HEK293 (cell line): ENCODE results near the gene PRKAG2.

Experiments used
- CTCF ChIA-PET: fragments of 350-600 bp; formaldehyde crosslinking; extraction: SDS; loops from one replicate; lab custom pipeline; 2021; ENCODE audit warnings: antibody characterized with exemption; lab: Yijun Ruan, JAX
- POLR2A ChIA-PET: fragments of 300-600 bp; formaldehyde crosslinking; extraction: SDS; loops from one replicate; lab custom pipeline; 2020; ENCODE audit warnings: antibody characterized with exemption, inconsistent platforms; lab: Yijun Ruan, JAX
- H3K27ac ChIP-seq: fragments of 200-500 bp; sonication (Bioruptor generic); 2 replicates; pipeline ENCODE4 v1.5.1; 2014; ENCODE audit warnings: low read depth, low read length, control low read depth, inconsistent platforms; ENCODE audit errors: extremely low read depth
- H3K36me3 ChIP-seq, 2 experiments: fragments of 200-500 bp in 1 of 2; sonication (Bioruptor generic) in 1 of 2; 1 replicate in 1 of 2; 2 replicates in 1 of 2; pipeline ENCODE4 v1.5.1; 2014 to 2017; ENCODE audit warnings: inconsistent platforms in 2 of 2, low read length in 2 of 2; ENCODE audit not compliant: control insufficient read depth in 2 of 2, insufficient read depth in 1 of 2
- H3K4me1 ChIP-seq: fragments of 200-500 bp; sonication (Bioruptor generic); 2 replicates; pipeline ENCODE4 v1.5.1; 2014; ENCODE audit warnings: mild to moderate bottlenecking, low read length, inconsistent platforms; ENCODE audit not compliant: control insufficient read depth, insufficient read depth
- H3K4me3 ChIP-seq: 2 replicates; pipeline ENCODE4 v1.5.1; 2011; ENCODE audit warnings: low read depth, mild to moderate bottlenecking, control low read depth, low read length, moderate library complexity
- H3K9me3 ChIP-seq: fragments of 200-500 bp; sonication (Bioruptor generic); 2 replicates; pipeline ENCODE4 v1.5.1; 2014; ENCODE audit warnings: low read depth, low read length, inconsistent platforms; ENCODE audit not compliant: control insufficient read depth, insufficient read depth
- BCL11A ChIP-seq: fragments of 450-650 bp; formaldehyde crosslinking; IDR thresholded peaks from 2 replicates; pipeline ENCODE4 v1.5.1; 2016; ENCODE audit warnings: low read depth, missing biosample characterization, missing genetic modification characterization
- ELK4 ChIP-seq: IDR thresholded peaks from 2 replicates; pipeline ENCODE4 v1.6.1; 2011; ENCODE audit warnings: mild to moderate bottlenecking, low read depth, low read length, borderline replicate concordance
- GLIS2 ChIP-seq: fragments of 450-650 bp; formaldehyde crosslinking; IDR thresholded peaks from 2 replicates; pipeline ENCODE4 v1.5.1; 2016; ENCODE audit warnings: missing biosample characterization, missing genetic modification characterization
- KLF8 ChIP-seq: fragments of 450-650 bp; formaldehyde crosslinking; IDR thresholded peaks from 2 replicates; pipeline ENCODE4 v1.5.1; 2016; ENCODE audit warnings: missing biosample characterization, missing genetic modification characterization
- MEIS1 ChIP-seq: sonication (generic); formaldehyde crosslinking; IDR thresholded peaks from 2 replicates; pipeline ENCODE4 v1.8.1; 2022; ENCODE audit warnings: missing genetic modification reagents, mild to moderate bottlenecking, borderline replicate concordance
- PRDM2 ChIP-seq: fragments of 450-650 bp; formaldehyde crosslinking; IDR thresholded peaks from 2 replicates; pipeline ENCODE4 v1.5.1; 2016; ENCODE audit warnings: missing biosample characterization, missing genetic modification characterization, borderline replicate concordance
- PRDM6 ChIP-seq: fragments of 450-650 bp; formaldehyde crosslinking; IDR thresholded peaks from 2 replicates; pipeline ENCODE4 v1.5.1; 2017; ENCODE audit warnings: missing biosample characterization, missing genetic modification characterization
- SETDB1 ChIP-seq: IDR thresholded peaks from one replicate; pipeline ENCODE4 v1.6.1; 2017; ENCODE audit warnings: mild to moderate bottlenecking, low read length, moderate library complexity, mixed read lengths; ENCODE audit not compliant: insufficient read length
- SP7 ChIP-seq: fragments of 450-650 bp; formaldehyde crosslinking; IDR thresholded peaks from 2 replicates; pipeline ENCODE4 v1.5.1; 2016; ENCODE audit warnings: missing biosample characterization, missing genetic modification characterization
- ZBTB44 ChIP-seq: fragments of 450-650 bp; IDR thresholded peaks from 2 replicates; pipeline ENCODE4 v1.5.1; 2018; ENCODE audit warnings: missing biosample characterization, mild to moderate bottlenecking, missing genetic modification characterization
- ZNF10 ChIP-seq: fragments of 450-650 bp; formaldehyde crosslinking; IDR thresholded peaks from 2 replicates; pipeline ENCODE4 v1.5.1; 2017; ENCODE audit warnings: missing biosample characterization, missing genetic modification characterization
- ZNF138 ChIP-seq: fragments of 450-650 bp; formaldehyde crosslinking; IDR thresholded peaks from 2 replicates; pipeline ENCODE4 v1.5.1; 2016; ENCODE audit warnings: missing biosample characterization, missing genetic modification characterization, borderline replicate concordance
- ZNF174 ChIP-seq: fragments of 450-650 bp; formaldehyde crosslinking; IDR thresholded peaks from 2 replicates; pipeline ENCODE4 v1.5.0; 2017; ENCODE audit warnings: missing biosample characterization, mild to moderate bottlenecking, missing genetic modification characterization
- ZNF354C ChIP-seq: fragments of 450-650 bp; formaldehyde crosslinking; IDR thresholded peaks from 2 replicates; pipeline ENCODE4 v1.5.1; 2016; ENCODE audit warnings: missing biosample characterization, missing genetic modification characterization, low read depth, borderline replicate concordance
- ZNF391 ChIP-seq: fragments of 450-650 bp; formaldehyde crosslinking; IDR thresholded peaks from 2 replicates; pipeline ENCODE4 v1.5.1; 2016; ENCODE audit warnings: low read depth, missing biosample characterization, missing genetic modification characterization, borderline replicate concordance
- ZNF416 ChIP-seq: fragments of 450-650 bp; formaldehyde crosslinking; IDR thresholded peaks from 2 replicates; pipeline ENCODE4 v1.5.1; 2016; ENCODE audit warnings: missing biosample characterization, missing genetic modification characterization
- ZNF555 ChIP-seq: fragments of 450-650 bp; formaldehyde crosslinking; conservative IDR thresholded peaks from 2 replicates; pipeline ENCODE4 v1.5.1; 2017; ENCODE audit warnings: missing biosample characterization, mild to moderate bottlenecking, missing genetic modification characterization, inconsistent platforms
- ZNF561 ChIP-seq: fragments of 450-650 bp; IDR thresholded peaks from 2 replicates; pipeline ENCODE4 v1.5.1; 2018; ENCODE audit warnings: missing biosample characterization, missing genetic modification characterization, borderline replicate concordance
- ZNF585B ChIP-seq: fragments of 450-650 bp; formaldehyde crosslinking; IDR thresholded peaks from 2 replicates; pipeline ENCODE4 v1.5.1; 2016; ENCODE audit warnings: missing biosample characterization, missing genetic modification characterization
- ZNF670 ChIP-seq: fragments of 450-650 bp; formaldehyde crosslinking; IDR thresholded peaks from 2 replicates; pipeline ENCODE4 v1.5.1; 2016; ENCODE audit warnings: missing biosample characterization, missing genetic modification characterization, low read depth

The PRKAG2 gene

GRCh38 chr7:151735186-151735850, 141.6 kb downstream of the PRKAG2 start:
- TF ChIP-seq SETDB1: no peak
- no peak for TF ChIP-seq PRDM2 (tag by site-specific recombination)
- TF ChIP-seq PRDM6 (tag by site-specific recombination): no peak
- no peak for TF ChIP-seq KLF8 (tag by site-specific recombination)
- no peak for TF ChIP-seq ZNF670 (tag by site-specific recombination)
- TF ChIP-seq SP7: no peak
- no peak for TF ChIP-seq MEIS1 (CRISPR knock-in tag)
- TF ChIP-seq ZNF354C (tag by site-specific recombination): no peak
- no peak for TF ChIP-seq ZNF10 (tag by site-specific recombination)
- no peak for TF ChIP-seq ZNF416 (tag by site-specific recombination)
- no peak for TF ChIP-seq GLIS2 (tag by site-specific recombination)
- TF ChIP-seq ZNF561 (tag by site-specific recombination): no peak
- no peak for TF ChIP-seq ZNF138 (tag by site-specific recombination)
- no peak for TF ChIP-seq ZNF555
- TF ChIP-seq BCL11A (tag by site-specific recombination): no peak
- no peak for TF ChIP-seq ELK4
- no peak for TF ChIP-seq ZNF174 (tag by site-specific recombination)
- no peak for TF ChIP-seq ZNF585B (tag by site-specific recombination)
- TF ChIP-seq ZBTB44: no peak
- TF ChIP-seq ZNF391 (tag by site-specific recombination): no peak
- TF ChIP-seq, all 188 proteins: peak for 0
- CTCF ChIA-PET: interaction anchor here (0.6 to 1.5 kb wide), 11 partner anchors 10 to 257 kb away, joined by 3 to 7 read pairs (median 4); no protein-coding TSS in a partner anchor
- Histone ChIP-seq H3K36me3 (no peaks in the 10 kb centered on the region), H3K4me3 (no peak overlapping the region), H3K27ac (no peak overlapping the region), H3K4me1 (no peaks in the 10 kb centered on the region), H3K9me3 (no peaks in the 10 kb centered on the region)
- POLR2A ChIA-PET: interaction anchor here (0.9 to 2.6 kb wide), 3 partner anchors 8 to 28 kb away, joined by 3 to 10 read pairs (median 3); no protein-coding TSS in a partner anchor
